ENCODE results near the gene MT1E.
"Not testable (repeated sequence)": the region's sequence is repeated elsewhere in the genome, so short reads cannot be mapped to it uniquely, and the experiment has no call there.

The MT1E gene

DNA sequence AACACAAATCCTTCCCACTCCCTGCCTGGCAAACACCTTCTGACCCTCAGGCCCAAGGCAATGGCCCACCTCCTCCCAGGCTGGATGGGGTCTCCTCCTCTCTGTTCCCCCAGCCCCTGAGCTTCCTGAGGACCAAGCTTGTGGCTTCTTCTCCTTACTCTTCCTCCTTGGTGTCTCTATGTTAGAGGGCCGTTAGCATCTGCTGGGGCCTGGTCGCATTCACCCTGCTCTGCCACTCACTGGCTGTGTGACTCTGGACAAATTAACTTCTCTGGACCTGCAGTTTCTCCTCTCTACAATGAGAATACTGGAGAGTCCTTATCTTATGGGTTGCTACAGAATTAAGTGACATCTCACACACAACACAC is 17.9 kb upstream of the MT1E start:
- DNase-seq: no peak

- peak; percentile 81 for DNase-seq
Measured at GRCh38 chr16:56608043-56608875, 17.3 kb upstream of the MT1E start, which contains the start of gene MT2A. TSS of gene MT2A (plus strand) at chr16:56608584. CDS start at chr16:56608656, 72 bp downstream.

DNA sequence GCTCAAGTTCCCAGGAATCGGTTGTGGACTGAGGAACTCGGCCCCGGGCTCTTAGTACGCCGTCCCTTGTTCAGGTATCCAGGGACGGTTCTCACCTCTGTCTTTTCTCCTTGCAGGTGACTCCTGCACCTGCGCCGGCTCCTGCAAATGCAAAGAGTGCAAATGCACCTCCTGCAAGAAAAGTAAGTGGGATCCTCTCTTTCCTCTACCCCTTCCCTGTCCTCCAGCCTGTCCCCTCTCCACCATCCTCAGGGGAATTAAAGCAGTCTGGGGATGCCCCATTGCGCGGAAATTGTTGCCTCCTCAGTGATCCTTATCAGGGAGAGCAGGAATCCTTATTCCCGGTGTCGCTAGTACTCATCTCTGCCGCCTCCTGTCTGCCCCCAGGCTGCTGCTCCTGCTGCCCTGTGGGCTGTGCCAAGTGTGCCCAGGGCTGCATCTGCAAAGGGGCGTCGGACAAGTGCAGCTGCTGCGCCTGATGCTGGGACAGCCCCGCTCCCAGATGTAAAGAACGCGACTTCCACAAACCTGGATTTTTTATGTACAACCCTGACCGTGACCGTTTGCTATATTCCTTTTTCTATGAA is 16.6 kb upstream of the MT1E start:
- no peak for DNase-seq

- no peak for DNase-seq
Measured at GRCh38 chr16:56609463-56609921, 16.1 kb upstream of the MT1E start.

GRCh38 chr16:56610017-56610608 is 15.5 kb upstream of the MT1E start:
- DNase-seq: no peak

DNA sequence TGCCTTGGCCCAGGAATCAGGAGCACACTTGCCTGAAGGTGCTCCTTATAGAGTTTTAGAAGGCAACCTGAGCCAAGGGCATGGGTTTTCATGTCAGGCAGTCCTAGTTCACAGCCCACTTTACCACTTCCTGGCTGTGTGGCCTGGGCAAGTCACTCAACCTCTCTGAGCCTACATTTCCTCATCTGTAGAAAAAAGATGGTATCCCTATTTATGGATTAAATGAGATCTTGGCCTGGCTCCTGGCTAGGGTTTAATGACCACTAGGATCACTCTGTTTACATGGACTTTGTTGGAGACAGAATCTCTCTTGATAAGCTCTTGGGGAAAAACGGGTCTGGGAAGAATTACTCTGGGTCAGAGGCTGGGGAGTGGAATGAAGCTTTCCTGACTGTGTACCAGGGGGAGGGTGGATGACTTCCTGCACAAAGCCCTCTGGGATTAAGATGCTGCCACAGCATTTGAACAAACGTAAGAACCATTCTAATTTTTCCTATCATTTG is 14.9 kb upstream of the MT1E start:
- DNase-seq: no peak

GRCh38 chr16:56611281-56611833 is 14.2 kb upstream of the MT1E start:
- no peak for DNase-seq

DNA sequence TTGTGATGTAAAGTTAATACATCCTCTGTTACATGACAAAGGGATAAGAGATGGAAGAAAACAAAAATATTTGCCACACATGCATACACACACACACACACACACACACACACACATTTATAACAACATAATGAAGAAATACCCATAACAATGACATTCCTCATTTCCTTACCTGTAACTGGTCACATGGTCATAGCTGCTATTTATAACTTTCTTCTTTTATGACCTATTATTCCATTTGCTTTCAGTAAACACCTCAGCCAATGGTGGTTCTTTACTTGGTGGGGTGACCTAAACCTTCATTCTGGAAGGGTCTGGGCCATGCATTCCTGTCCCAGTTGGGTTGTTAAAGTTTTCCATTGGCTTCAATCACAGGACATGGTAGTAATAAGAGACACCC is 11.9 kb upstream of the MT1E start:
- no peak for DNase-seq

GRCh38 chr16:56614549-56614991 is 11.0 kb upstream of the MT1E start:
- no peak for DNase-seq

GRCh38 chr16:56615353-56615752 is 10.2 kb upstream of the MT1E start:
- DNase-seq: no peak

DNA sequence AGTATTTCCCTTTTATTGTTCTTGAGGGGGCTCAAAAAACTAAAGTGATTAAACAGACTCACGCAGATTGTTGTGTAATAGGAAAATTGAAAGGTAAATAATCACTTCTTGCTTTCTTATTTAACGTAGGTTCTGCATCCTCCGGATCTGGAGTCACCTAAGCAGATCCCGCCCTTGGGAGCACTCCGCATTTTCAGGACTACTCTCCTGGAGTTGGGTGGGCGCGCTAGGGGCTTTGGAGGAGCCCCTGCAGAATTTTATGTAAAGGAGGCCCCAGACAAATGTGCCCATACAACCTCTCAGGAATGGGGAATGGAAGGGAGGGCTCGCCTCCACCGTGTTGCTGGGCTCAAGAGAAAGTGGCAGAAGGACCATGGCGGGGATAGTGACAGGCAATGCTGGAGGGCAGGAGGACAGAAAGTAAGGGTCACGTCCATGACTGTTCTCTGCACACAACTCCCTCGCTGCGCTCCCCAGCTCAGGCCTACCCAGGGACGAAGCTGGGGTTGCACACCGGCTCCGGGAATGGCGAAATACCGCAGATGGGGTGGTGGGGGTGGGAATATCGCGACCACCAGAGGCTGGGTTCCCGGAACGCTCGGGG is 8.9 kb upstream of the MT1E start:
- DNase-seq: no peak

GRCh38 chr16:56617212-56618085 is 8.1 kb upstream of the MT1E start:
- no peak for DNase-seq

DNA sequence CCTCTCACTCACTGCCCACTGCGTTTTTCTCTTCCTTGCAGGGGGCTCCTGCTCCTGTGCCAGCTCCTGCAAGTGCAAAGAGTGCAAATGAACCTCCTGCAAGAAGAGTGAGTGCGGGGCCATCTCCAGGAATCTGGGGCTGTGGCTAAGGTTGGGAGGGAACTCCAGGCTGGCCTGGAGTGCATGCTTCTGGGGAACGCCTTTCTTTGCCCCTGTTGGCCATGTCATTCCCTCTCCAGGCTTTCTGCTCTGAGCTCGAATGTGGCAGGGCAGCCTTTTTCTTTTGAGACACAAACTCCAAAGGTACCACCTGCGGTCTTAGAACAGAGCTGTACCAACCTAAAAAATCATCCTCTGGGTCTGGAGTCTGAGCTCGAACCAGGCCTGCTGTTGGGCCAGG is 7.4 kb upstream of the MT1E start:
- DNase-seq: no peak

- no peak for DNase-seq
Measured at GRCh38 chr16:56620339-56620897, 5.2 kb upstream of the MT1E start.

GRCh38 chr16:56621665-56622445 is 3.7 kb upstream of the MT1E start:
- not testable (repeated sequence) for DNase-seq

DNA sequence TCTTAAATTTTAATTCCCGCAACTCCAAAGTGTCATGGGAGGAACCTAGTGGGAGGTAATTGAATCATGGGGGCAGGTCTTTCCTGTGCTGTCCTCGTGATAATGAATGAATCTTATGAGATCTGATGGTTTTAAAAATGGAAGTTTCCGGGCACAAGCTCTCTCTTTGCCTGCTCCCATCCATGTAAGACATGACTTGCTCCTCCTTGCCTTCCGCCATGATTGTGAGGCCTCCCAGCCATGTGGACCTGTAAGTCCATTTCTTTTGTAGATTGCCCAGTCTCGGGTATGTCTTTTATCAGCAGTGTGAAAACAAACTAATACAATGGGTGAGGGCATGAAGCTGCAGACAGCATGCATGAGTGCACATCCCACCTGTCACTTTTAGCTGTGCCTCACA is 2.4 kb upstream of the MT1E start:
- not testable (repeated sequence) for DNase-seq

GRCh38 chr16:56623637-56624036 is 1.9 kb upstream of the MT1E start:
- no peak for DNase-seq

DNA sequence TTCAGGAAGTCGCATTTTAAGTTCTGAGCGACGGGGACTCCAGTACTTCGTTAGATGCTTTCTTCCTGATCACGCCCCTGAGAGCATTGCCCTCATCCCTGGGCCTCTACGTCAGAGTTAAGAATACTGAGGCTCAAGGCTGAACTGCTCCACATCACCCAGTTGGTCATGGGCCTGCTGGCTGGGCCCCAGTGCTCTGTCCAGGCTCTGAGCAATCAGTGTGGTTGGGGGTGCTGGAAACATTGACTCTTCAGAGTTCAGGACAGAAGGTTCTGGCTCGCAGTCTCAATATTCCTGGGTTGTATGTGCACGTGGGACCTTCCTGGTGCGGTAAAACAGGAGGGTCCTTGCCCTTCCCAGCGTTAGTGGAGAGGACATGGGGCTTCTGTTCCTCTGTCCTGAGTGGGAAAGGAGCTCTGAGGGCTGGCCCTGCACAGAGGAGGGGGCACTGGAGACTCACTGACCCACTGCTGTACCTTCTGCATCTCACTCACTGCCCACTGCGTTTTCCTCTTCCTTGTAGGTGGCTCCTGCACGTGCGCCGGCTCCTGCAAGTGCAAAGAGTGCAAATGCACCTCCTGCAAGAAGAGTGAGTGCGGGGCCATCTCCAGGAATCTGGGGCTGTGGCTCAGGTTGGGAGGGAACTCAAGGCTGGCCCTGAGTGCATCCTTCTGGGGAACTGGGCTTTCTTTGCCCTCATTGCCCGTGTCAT is 518 bp downstream of the MT1E start:
- no peak for DNase-seq

- no peak for DNase-seq
Measured at GRCh38 chr16:56626685-56627084, 1.1 kb downstream of the MT1E start.

All from NCI-H1436 (cell line).